ENCODE data around the gene GRIK1. TPM values are rescaled to one million over a fixed set of nuclear protein-coding genes. Genes with fewer than 3 reads are reported as not detected.
"Not testable (repeated sequence)": the region's sequence is repeated elsewhere in the genome, so short reads cannot be mapped to it uniquely, and the experiment has no call there.

The GRIK1 gene
- total RNA-seq, 1 donor from 2014 or later, result not detected

DNA sequence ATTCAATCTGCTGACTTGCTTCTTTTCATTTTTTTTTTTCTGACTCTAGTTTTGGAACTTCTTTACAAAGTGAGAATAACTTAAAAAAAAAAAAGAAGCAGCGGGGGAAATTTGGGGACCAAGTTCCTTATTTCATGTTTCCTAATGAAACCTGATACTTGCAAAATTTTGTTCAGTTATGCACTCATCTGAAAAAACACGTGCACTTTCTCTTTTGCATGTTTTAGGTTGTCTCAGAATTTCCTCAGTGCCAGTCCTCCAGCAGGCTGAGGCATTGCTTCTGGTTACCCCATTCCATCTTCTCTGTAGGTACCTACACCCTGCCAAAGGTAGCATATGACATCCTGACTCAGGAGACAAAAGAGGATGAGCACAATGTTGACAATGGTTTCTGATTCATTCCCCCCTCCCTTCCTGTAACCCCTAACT lies 299.7 kb downstream of the GRIK1 start:
- ATAC-seq, result no peak

DNA sequence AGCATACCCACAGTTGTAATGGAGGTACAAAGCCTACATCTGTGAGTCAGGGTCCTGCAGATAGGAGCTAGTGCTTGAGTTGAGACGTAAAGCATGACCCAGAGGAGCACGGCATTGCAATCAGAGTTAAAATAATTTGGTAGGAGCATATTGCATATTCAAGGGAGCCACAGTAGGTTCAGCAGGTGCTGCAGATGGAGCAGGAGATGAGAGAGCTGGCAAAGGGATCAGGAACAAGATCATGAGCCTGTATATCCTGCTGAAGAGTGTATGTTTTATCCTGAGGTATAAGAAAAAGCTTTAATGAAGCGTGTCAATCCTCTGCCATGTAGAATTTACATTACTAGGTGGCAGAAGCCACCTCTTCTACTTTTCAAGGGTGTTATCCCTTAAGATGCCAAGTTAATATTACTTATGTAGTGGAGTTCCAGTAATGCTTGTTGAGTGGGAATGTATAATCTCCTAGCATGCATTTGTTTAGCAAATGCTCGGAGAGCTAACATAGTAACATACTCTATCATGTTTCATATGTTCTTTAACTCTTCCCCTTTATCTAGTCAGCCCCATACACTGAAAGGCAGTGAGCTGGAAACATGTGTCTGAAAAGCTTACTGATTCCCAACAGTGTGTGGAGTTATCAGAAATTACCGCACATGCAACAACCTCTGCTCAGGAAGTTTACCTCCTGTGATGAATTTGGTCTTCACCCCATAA lies 300.3 kb downstream of the GRIK1 start:
- ATAC-seq, result no peak

DNA sequence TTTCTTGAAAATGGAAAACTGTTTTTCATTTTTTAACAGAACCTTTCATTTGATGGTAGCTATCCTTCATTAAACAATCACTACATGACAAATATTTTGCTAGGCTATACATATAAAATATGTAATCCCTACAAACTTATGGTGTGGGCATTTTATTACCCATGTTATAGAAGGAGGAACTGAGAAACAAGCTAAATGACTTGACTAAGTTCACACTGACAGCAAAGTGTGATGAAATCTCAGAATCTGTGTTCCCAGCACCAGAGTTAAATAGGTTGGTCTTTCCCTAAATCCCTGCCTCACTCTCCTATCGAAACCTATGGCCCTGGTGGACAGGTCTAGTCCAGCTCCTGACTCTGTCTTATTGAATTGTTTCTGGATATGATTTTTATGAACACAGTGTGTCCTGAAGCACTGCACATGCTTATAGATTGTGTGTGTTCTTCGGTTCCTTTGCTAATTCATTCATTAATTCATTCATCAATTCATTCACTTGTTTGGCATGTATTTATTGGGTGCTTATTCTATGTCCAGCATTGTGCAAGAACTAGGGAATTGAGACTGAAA lies 301.0 kb downstream of the GRIK1 start:
- ATAC-seq, result no peak

DNA sequence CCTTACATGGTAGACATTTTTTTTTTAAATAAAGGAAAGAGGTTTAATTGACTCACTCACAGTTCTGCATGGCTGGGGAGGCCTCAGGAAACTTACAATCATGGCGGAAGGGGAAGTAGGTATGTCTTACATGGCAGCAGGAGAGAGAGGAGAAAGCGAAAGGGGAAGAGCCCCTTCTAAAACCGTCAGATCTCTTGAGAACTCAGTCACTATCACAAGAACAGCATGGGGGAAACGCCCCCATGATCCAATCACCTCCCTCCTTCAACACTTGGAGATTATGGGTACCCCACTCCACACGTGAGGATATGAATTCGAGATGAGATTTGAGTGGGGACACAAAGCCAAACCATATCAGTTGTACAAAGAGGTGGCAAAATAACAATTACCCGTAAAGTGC lies 301.7 kb downstream of the GRIK1 start:
- ATAC-seq, result no peak

DNA sequence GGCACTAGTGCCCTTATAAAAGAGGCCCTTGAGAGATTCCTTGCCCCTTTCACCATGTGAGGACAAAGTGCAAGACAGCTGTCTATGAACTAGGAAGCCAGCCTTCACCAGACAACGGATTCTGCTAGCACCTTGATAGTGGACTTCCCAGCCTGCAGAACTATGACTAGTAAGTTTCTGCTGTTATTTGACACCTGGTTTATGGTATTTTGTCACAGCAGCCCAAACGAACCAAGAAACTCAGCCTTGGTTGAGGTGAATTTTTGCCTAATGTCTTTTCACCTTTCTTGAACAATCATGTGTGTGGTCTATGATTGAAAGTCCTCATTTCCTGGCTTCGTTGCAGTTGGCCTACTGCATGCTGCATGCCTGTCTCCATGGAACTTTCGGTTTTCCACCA lies 302.2 kb downstream of the GRIK1 start:
- ATAC-seq, result no peak

DNA sequence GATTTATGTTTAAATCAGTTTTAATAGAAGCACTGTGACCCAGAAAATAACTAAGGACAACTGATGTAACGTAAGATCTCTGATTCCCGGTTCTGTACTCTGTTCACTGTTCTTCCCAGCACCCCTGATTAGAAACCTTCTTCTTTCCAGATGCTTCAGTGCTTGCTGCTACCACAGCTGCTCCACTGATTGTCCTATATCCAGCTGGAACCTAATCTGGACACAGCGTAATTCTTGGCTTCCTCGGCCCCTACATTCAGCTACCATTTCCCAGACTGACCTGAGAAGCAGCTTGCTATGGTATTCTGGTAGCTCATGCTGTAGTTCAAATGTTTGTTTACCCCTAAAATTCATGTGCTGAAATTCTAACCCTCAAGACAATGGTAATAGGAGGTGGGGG lies 302.7 kb downstream of the GRIK1 start:
- no peak for ATAC-seq

DNA sequence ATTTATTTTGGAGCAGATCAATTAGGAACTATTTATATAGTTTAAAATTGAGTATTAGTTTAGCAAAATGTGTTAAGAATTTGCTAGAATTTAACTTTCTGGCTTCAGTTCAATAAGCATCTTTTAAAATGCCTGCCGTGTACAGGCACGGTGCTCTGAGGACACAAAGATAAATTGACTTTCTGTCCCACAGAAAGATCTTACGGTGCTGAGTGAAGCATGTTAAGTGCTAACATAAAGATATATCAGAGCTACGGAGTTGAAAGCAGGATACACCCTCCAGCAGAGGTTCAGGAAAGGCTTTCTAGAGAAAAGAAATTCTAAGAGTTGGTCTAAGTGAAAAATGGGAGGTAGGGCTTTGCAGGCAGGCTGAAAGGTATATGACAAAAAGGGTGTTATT lies 305.4 kb downstream of the GRIK1 start:
- ATAC-seq, result no peak

GRCh38 chr21:29633756-29634155 lies 306.0 kb downstream of the GRIK1 start:
- ATAC-seq, result no peak

DNA sequence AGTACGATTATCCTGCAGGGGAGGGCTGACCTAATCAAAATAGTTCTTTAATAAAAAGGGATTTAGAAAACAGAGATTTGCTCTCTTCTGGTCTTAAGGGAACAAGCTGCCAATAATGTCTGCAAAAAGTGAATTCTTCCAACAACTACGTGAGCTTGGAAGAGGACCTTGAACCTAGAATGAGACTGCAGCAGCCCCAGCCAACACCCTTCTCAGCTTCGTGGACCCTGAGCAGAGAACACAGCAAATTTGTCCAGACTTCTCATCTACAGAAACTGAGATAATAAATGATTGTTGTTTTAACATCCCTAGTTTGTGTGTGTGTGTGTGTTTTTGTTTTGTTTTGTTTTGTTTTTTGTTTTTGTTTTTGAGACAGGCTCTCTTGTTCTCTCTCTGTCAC lies 309.4 kb downstream of the GRIK1 start:
- ATAC-seq, result no peak

DNA sequence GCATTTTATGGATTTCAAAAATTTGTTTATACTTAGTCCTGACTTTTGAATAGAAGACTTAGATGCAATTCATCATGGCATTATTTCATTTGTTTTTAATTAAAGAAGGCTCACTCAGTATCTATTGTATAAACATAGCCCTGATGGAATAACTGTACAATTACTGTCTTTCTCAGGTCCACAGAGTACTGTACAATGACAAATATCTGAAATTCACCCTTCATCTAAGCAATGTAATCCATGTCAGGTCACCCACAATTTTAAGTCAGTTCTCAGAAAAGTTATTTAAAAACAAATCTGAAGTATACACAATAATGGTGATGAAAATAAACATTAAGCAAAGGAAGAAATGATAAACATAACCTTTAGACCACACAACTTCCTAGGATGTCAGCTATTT lies 311.9 kb downstream of the GRIK1 start:
- no peak for ATAC-seq

DNA sequence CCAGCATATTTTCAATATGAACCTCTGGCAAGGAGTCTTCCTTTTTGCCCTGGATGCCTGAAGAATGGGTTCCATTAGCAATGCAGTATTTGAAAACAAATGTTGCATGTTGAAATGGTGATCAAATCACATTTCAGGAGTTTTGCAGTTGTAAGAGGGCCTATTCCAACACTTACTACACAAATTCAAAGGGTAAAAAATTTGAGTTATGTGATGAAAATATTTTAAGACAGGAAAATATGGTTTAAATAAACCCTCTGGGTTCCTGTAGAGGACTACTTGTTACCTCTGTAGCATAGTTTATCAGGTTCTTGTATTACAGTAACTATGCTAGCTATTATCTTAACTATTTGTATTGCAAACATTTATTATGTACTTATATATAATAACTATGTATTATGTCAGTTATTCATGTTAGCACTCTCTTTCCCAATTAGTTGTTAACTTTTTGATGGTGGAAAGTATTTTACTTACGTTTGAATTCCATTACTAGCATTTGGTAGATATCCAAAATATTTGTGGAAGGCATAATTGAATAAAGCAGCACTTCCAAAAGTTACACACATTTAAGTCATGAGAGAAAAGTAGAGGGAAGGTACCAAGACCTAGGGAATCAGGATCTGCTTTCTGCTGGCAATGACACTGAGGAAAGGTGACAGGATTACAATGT lies 312.9 kb downstream of the GRIK1 start:
- ATAC-seq, result no peak

DNA sequence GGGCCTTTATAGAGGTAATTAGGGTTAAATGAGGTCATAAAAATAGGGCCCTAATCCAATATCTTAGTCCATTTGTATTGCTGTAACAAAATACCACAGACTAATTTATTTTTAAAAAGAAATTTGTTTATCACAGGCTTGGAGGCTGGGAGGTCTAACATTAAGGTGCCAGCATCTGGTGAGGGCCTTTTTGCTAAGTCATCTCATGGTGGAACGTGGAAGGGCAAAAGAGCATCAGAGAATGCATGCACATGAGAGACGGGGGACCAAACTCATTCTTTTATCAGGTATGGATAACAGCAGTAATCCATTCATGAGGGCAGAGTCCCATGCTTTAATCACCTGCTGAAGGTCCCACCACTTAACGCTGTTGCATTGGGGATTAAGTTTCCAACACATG lies 313.8 kb downstream of the GRIK1 start:
- ATAC-seq, result no peak

GRCh38 chr21:29624776-29625175 lies 315.0 kb downstream of the GRIK1 start:
- no peak for ATAC-seq

GRCh38 chr21:29621525-29621924 lies 318.3 kb downstream of the GRIK1 start:
- ATAC-seq, result no peak

DNA sequence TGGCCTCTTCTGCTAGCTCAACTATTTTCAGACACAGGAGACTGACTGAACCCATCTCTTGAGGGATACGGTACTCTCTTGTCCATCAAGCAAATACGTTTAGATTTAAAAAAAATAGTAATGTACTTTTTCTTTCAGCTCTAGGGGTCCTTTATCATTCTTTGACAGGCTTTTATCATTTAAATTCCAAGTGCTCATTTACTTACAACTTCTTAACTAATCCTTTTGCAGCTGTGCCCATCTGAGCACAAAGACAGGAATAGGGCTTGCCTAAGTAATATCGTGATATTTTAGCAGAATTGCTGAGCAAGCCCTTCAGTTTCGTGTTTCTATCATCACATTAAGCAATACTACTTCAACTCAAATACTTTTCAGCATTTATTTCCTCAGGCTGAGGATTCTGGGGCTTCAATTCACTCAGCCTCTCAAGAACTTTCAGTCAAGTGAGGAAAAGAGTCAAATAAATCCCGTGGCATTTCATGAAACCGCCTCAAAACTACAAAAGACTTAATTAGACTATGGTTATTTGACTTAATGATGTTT lies 323.5 kb downstream of the GRIK1 start:
- ATAC-seq, result no peak

GRCh38 chr21:29613877-29614276 lies 325.9 kb downstream of the GRIK1 start:
- no peak for ATAC-seq

GRCh38 chr21:29613021-29613420 lies 326.8 kb downstream of the GRIK1 start:
- no peak for ATAC-seq

DNA sequence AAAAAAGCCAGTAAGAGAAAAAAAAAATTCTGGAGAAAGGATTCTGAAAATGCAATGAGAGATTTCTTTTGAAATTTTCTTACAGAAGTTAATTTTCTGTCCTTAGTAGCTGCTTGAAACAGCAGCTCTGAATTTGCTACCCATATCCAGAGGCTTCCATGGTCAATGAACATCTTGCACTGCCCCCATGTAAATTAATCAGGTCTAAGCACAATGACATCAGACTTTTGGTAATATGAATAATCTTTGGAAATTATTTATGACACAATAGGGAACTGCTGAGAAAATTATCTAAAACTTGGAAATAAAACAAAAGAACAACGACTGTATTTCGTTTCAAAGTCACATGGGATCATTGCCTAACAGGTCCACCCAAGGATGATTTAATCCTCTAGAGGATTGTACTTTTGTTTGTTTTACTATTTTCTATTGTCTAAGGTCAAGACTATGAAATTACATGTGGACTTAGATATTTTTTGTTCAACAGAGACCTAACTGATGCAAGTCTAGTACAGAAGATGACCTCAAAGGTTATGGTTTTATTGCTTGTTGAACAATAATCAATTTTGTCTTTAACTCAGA lies 328.9 kb downstream of the GRIK1 start:
- no peak for ATAC-seq

DNA sequence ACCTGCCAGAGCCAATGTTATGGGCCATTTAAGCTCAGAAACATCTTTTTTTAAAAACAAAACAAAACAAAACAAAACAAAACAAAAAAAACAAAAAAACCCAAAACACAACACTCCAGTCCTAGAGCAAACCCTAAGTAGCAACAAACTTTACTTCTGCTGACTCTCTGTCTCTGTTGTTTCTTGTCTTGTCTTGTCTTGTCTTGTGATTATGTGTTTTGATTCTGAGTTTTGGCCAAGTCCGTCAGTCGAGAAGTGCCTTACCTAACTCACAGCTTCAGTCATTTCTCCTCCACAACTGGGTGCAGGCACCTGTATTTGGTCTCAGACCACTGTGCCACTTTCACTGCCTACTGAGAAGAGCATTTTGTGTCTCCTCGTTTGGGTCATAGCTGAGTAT lies 333.2 kb downstream of the GRIK1 start:
- no peak for ATAC-seq

- not testable (repeated sequence) for ATAC-seq
These were observed 334.6 kb downstream of the GRIK1 start for GRCh38 chr21:29605219-29605618.

DNA sequence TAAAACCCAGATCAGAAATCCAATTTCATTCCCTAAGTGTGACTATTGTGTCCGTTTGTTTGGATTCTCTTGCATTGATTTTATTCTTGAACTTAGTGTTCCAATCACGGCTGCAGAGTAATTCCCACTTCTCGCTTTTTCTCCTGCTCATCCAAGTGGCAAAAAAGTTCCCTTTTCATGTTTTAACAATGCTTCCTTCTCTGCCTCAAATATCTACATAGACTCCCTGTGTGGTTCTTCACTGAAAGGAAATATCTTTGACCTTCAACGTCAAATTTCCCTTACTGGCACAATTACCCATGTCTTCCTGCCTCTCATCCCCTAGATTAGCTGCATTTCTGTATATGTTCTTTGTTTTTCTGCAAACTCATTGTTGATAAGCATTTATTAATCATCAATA lies 335.7 kb downstream of the GRIK1 start:
- ATAC-seq, result no peak

DNA sequence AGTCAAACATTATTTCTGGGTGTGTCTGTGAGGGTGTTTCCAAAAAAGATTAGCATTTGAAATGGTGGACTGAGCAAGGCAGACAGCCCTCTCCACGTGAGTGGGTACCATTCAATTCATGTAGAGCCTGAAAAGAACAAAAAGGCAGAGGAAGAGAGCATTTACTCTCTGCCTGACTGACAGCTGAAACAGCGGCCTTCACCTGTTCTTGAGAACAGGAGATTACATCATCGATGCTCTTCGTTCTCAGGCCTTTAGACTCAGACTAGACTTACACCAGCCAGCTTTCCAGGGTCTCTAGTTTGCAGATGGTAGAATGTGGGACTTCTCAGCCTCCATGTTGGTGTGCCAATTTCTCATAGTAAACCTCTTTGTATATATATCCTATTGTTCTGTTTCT lies 338.7 kb downstream of the GRIK1 start:
- no peak for ATAC-seq

GRCh38 chr21:29586696-29587095 lies 353.1 kb downstream of the GRIK1 start:
- no peak for ATAC-seq

- no peak for ATAC-seq
These were observed 354.3 kb downstream of the GRIK1 start for GRCh38 chr21:29585462-29585861.
